Epithelial cell of proximal tubule (primary cell): Measurements from ENCODE around the gene STK36. TPM values are rescaled to one million over a fixed set of nuclear protein-coding genes. Genes with fewer than 3 reads are reported as not detected.

Experiments used
- DNase-seq: peaks from one replicate; pipeline ENCODE4 v3.0.0-alpha.2; 2011; ENCODE audit warnings: low read depth
- H3K4me3 ChIP-seq: 2 replicates; pipeline ENCODE4 v1.5.1; 2011; ENCODE audit warnings: low read depth, mild to moderate bottlenecking, low read length
- total RNA-seq: library from RNA; depleted of rRNA; stranded (reverse); fragments of >200 nt; gene quantifications from 2 replicates; pipeline ENCODE4 v1.2.3, GENCODE V29; 2015
- TF ChIP-seq, protein P1 (sequence below): conservative IDR thresholded peaks from 2 replicates; pipeline ENCODE4 v1.5.1; 2012; ENCODE audit warnings: low read depth, mild to moderate bottlenecking, low read length

Gene STK36, protein sequence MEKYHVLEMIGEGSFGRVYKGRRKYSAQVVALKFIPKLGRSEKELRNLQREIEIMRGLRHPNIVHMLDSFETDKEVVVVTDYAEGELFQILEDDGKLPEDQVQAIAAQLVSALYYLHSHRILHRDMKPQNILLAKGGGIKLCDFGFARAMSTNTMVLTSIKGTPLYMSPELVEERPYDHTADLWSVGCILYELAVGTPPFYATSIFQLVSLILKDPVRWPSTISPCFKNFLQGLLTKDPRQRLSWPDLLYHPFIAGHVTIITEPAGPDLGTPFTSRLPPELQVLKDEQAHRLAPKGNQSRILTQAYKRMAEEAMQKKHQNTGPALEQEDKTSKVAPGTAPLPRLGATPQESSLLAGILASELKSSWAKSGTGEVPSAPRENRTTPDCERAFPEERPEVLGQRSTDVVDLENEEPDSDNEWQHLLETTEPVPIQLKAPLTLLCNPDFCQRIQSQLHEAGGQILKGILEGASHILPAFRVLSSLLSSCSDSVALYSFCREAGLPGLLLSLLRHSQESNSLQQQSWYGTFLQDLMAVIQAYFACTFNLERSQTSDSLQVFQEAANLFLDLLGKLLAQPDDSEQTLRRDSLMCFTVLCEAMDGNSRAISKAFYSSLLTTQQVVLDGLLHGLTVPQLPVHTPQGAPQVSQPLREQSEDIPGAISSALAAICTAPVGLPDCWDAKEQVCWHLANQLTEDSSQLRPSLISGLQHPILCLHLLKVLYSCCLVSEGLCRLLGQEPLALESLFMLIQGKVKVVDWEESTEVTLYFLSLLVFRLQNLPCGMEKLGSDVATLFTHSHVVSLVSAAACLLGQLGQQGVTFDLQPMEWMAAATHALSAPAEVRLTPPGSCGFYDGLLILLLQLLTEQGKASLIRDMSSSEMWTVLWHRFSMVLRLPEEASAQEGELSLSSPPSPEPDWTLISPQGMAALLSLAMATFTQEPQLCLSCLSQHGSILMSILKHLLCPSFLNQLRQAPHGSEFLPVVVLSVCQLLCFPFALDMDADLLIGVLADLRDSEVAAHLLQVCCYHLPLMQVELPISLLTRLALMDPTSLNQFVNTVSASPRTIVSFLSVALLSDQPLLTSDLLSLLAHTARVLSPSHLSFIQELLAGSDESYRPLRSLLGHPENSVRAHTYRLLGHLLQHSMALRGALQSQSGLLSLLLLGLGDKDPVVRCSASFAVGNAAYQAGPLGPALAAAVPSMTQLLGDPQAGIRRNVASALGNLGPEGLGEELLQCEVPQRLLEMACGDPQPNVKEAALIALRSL (N-terminal part only)
- 9.7 and 16.0 TPM in 2 replicates for total RNA-seq

GRCh38 chr2:218671654-218672566, at the start of gene STK36, which contains the start of gene RNF25:
Gene STK36, plus strand, starts transcription at chr2:218672086. Its CDS starts 744 bp downstream, at chr2:218672830.
Gene RNF25, minus strand, starts transcription at chr2:218672002. Its CDS starts 32 bp downstream, at chr2:218671970.
- DNase-seq = no peak
- H3K4me3 ChIP-seq = peak within 1 kb of the TSS; percentile 84
- TF ChIP-seq, protein P1, sequence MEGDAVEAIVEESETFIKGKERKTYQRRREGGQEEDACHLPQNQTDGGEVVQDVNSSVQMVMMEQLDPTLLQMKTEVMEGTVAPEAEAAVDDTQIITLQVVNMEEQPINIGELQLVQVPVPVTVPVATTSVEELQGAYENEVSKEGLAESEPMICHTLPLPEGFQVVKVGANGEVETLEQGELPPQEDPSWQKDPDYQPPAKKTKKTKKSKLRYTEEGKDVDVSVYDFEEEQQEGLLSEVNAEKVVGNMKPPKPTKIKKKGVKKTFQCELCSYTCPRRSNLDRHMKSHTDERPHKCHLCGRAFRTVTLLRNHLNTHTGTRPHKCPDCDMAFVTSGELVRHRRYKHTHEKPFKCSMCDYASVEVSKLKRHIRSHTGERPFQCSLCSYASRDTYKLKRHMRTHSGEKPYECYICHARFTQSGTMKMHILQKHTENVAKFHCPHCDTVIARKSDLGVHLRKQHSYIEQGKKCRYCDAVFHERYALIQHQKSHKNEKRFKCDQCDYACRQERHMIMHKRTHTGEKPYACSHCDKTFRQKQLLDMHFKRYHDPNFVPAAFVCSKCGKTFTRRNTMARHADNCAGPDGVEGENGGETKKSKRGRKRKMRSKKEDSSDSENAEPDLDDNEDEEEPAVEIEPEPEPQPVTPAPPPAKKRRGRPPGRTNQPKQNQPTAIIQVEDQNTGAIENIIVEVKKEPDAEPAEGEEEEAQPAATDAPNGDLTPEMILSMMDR = no peak

DNA sequence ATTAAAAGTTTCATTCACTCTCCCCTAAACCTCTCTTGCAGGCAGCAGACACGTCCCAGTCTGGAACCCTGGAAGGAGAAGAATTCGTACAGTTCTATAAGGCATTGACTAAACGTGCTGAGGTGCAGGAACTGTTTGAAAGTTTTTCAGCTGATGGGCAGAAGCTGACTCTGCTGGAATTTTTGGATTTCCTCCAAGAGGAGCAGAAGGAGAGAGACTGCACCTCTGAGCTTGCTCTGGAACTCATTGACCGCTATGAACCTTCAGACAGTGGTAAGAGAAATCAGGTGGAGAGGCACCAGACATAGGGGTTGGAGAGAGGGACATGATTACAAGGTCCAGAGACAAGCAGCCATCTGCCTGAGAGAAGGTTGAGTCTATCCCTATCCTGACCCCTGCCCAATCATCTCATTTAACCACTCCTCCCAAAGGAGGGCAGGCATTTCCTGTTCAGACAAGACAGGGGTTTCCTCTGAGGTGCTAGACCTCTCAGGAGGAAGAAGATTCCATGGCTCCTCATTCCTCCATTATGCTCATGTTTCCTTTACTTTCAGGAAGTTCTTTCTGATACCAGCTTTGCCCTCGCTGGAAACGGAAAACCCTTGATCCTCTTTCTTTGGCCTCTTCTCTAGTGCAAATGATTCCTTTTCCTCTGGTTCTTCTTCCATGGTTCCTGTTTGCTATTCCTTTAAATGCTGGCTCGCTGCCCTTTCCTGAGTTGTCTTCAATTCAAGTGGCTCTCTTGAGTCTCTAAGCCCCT, 49.1 kb upstream of the STK36 start:
- TF ChIP-seq, protein P1 = no peak
- no peak overlapping the region for H3K4me3 ChIP-seq
- DNase-seq = no peak

DNA sequence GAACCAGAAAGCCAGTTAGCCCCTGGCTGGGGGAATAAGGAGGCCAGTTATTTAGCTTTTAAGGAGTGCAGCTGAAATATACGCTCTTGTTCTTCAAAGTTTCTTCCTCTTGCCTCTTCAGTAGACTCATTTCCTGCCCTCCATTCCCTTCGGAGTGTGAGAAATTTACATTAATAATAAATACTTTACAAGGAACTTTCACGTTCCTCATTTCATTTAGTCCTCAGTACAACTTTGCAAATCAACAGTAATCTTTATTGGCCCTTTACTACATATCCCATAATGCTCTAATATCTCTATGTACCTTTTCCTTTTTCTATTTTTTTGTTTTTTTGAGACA, 48.5 kb upstream of the STK36 start:
- TF ChIP-seq, protein P1 = no peak
- DNase-seq = no peak
- no peak overlapping the region for H3K4me3 ChIP-seq

DNA sequence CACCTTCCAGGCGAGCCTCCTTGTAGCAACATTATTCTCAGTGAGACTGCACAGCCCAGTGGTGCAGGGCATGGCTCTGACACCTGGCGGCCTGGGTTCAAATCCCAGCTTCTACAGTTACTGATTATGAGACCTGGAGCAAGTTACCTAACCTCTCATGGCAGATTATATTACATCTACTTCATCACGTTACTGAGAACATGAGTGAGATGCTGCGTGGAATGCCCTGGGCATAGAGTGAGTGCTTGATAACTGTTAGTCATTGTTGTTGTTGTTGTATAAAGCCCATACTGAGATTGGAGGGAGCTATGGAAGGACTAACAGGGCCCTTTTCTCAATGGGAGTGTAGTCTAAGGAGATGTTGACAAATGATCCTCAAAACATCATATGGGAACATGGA, 45.5 kb upstream of the STK36 start:
- TF ChIP-seq, protein P1 = no peak
- no peak for DNase-seq
- H3K4me3 ChIP-seq = no peak overlapping the region

DNA sequence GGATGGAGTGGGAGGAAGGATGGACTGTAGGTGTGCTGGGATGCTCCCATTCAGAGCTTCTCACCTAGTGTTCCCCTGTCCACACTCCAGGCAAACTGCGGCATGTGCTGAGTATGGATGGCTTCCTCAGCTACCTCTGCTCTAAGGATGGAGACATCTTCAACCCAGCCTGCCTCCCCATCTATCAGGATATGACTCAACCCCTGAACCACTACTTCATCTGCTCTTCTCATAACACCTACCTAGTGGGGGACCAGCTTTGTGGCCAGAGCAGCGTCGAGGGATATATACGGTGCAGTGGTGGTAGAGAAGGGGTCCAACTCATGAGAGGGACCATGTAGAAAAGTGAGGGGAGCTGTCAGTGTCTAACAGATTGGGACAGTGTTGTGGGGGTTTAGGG, 43.9 kb upstream of the STK36 start:
- TF ChIP-seq, protein P1 = no peak
- H3K4me3 ChIP-seq = no peak overlapping the region
- DNase-seq = no peak
